ENCODE data around the gene FBXL16.

The FBXL16 gene

DNA sequence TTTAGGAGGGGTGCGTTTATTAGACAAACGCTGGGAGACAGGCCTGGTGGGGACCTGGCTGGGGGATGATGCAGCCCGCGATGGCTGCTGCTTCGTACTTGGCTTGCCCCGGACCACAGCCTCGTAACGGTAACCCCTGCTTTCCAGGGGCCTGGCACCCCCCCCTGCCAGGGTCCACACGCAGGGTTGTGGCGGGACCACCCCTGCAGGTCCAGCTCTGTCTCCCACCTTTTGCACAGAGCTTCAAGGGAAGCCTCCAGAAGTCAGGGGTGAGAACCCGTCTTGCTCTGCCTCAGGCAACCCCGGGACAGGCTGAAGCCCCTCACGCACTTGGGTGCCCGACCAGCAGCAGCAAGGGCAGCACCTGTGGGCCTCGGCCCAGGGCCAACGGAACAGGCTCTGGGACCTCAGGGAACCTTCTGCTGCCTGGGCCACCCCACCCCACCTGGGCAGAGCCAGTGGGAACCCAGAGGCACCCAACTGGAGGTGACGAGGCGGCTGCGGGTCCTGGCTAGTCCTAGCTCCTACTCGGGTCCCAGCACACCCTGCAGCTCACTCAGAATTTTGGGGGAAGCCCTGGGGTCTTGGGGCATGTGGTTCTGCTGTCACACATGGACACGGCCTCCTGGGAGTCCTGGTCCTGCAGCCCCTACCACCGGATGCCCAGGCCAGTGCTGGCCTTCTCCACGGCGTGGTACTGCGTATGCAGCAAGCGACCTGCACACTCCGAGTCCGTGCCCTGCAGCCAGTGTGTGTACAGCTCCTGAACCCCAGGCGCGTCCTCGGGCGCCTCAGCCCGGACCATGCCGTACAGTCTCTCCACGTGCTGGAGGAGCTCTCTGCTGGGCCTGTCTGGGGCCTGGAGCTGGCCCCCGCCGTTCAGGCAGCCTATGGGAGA, 24.4 kb upstream of the FBXL16 start:
- no peak for DNase-seq (ENCODE audit: low read depth)
- TF ChIP-seq, protein P1, sequence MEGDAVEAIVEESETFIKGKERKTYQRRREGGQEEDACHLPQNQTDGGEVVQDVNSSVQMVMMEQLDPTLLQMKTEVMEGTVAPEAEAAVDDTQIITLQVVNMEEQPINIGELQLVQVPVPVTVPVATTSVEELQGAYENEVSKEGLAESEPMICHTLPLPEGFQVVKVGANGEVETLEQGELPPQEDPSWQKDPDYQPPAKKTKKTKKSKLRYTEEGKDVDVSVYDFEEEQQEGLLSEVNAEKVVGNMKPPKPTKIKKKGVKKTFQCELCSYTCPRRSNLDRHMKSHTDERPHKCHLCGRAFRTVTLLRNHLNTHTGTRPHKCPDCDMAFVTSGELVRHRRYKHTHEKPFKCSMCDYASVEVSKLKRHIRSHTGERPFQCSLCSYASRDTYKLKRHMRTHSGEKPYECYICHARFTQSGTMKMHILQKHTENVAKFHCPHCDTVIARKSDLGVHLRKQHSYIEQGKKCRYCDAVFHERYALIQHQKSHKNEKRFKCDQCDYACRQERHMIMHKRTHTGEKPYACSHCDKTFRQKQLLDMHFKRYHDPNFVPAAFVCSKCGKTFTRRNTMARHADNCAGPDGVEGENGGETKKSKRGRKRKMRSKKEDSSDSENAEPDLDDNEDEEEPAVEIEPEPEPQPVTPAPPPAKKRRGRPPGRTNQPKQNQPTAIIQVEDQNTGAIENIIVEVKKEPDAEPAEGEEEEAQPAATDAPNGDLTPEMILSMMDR (IDR thresholded peaks at IDR 0.05; ENCODE audit: control insufficient read depth, insufficient read depth, low read depth, low read length, missing control alignments) = no peak
- H3K4me3 ChIP-seq (ENCODE audit: control insufficient read depth, low read depth, low read length) = no peak overlapping the region

- DNase-seq (ENCODE audit: low read depth) = no peak
- TF ChIP-seq, protein P1 (IDR thresholded peaks at IDR 0.05; ENCODE audit: control insufficient read depth, insufficient read depth, low read depth, low read length, missing control alignments) = no peak
- H3K4me3 ChIP-seq (ENCODE audit: control insufficient read depth, low read depth, low read length) = no peak overlapping the region
These were observed 23.5 kb upstream of the FBXL16 start for GRCh38 chr16:728890-729744.

- DNase-seq (ENCODE audit: low read depth) = no peak
- H3K4me3 ChIP-seq (ENCODE audit: control insufficient read depth, low read depth, low read length) = peak overlapping the region; percentile 57
- TF ChIP-seq, protein P1 (IDR thresholded peaks at IDR 0.05; ENCODE audit: control insufficient read depth, insufficient read depth, low read depth, low read length, missing control alignments) = no peak
These were observed 22.7 kb upstream of the FBXL16 start for GRCh38 chr16:728131-728889.

GRCh38 chr16:727291-727977, 21.8 kb upstream of the FBXL16 start:
- TF ChIP-seq, protein P1 (IDR thresholded peaks at IDR 0.05; ENCODE audit: control insufficient read depth, insufficient read depth, low read depth, low read length, missing control alignments) = no peak
- DNase-seq (ENCODE audit: low read depth) = no peak
- H3K4me3 ChIP-seq (ENCODE audit: control insufficient read depth, low read depth, low read length) = peak overlapping the region; percentile 57

DNA sequence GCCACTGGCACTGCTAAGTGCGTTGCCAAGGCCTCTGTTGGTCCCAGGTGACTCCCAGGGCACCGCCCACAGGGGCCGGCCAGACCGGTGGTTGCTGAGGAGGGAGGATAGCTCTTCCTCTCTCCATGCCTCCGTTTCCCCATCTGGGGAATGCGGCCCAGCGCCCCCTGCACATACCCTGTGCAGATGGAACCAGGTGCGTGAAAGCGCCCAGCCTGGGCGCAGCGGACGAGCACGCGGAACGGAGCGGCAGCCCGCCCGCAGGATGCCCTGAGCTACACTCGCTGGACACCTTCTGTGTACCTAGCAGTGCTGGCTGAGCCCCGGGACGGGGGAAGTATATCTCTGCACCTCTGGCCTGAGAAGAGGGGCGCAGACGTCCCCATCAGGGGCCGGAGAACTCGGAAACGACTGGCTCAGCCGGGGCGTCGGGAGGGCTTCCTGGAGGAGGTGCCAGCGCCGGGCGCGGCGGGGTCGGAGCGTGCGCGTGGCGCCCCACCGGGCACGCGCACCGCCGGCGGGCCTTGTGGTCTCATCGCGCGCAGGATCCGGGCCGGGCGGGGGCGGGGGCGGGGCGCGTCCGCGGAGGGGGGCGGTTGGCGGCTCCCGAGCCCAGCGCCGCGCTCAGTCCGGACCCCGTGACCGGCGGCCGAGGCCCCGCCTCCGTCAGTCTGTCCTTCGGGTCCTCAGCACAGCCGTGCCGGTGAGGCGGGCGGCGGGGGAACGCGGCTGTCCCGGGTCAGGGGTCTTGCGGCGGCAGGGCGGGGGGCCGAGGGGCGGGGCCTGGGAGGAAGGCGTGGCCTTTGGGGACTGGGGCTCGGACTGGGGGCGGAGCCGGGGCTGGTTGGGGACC, 21.1 kb upstream of the FBXL16 start, which contains the start of the genes CCDC78 and HAGHL:
CCDC78 (minus strand) TSS at position 6 of the 853 bp plus-strand sequence. CDS start 76 bp downstream, outside the sequence.
HAGHL (plus strand) TSS at position 669 of the 853 bp plus-strand sequence. CDS start 404 bp downstream, outside the sequence.
- TF ChIP-seq, protein P1 (IDR thresholded peaks at IDR 0.05; ENCODE audit: control insufficient read depth, insufficient read depth, low read depth, low read length, missing control alignments) = no peak
- no peak for DNase-seq (ENCODE audit: low read depth)
- peak within 1 kb of the TSS; percentile 57 for H3K4me3 ChIP-seq (ENCODE audit: control insufficient read depth, low read depth, low read length)

Data from AG09309 (cell line).